NAMALWA (cell line): Measurements from ENCODE around the gene CSK.

Source experiments
- DNase-seq: peaks from one replicate; pipeline ENCODE4 v3.0.0-alpha.2; 2015; ENCODE audit warnings: low spot score

CSK gene

GRCh38 chr15:74801311-74801997 lies 19.6 kb downstream of the CSK start:
- no peak for DNase-seq

GRCh38 chr15:74802290-74802689 lies 20.4 kb downstream of the CSK start:
- no peak for DNase-seq

GRCh38 chr15:74802862-74803447 lies 21.1 kb downstream of the CSK start:
- DNase-seq: no peak

- no peak for DNase-seq
Observed at GRCh38 chr15:74804935-74805334, 23.1 kb downstream of the CSK start.

DNA sequence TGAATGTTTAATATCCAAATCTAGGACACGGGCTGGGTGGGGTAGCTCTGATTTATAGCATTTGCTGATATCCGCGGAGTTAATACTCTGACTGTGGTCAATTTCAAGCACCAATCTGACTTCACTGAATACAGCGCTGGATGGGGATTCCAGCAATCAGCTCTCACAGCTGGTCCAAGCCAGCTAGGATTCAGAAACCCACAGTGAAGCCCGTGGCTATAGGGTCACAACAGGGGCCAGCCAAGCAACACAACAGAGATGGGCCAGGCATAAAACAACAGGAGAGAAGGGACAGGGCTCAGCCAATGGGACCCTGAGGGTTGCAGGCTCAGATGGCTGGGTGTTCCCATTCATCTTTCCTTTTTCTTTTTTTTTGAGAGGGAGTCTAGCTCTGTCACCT lies 25.4 kb downstream of the CSK start:
- no peak for DNase-seq

- no peak for DNase-seq
Observed at GRCh38 chr15:74808078-74808839, 26.4 kb downstream of the CSK start.

DNA sequence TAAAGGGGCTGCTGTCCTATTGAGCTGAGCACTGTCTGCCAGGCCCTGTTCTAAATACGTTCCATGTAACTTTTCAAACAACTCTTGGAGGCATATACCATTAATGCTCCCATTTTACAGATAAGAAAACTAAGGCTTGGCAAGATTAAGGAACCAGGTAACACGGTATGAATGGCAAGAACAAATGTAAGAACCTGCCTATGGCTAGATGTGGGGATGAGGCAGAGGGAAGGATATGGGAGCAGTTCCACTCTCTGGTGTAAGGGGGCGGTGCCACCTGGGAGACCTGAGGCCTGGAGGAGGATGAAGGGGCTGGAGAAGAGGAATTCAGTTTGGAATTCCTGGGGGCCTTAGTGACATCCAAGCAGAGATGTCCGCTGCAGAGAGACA lies 27.0 kb downstream of the CSK start:
- no peak for DNase-seq

GRCh38 chr15:74809242-74809641 lies 27.4 kb downstream of the CSK start:
- DNase-seq: no peak

DNA sequence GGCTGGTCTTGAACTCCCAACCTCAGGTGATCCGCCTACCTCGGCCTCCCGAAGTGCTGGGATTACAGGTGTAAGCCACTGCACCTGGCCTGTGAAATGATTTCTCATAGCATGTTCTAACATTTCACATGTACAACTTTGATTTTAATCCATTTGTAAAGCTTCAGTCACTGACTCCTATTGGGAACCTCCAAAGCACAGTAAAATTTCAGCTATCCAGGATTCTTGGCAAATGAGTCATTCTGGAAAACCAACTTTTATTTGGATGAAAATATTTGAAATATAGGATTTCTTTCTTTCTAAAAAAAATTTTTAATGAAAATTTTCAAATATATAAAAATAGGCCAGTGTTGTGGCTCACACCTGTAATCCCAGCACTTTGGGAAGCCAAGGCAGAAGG lies 28.1 kb downstream of the CSK start:
- no peak for DNase-seq

DNA sequence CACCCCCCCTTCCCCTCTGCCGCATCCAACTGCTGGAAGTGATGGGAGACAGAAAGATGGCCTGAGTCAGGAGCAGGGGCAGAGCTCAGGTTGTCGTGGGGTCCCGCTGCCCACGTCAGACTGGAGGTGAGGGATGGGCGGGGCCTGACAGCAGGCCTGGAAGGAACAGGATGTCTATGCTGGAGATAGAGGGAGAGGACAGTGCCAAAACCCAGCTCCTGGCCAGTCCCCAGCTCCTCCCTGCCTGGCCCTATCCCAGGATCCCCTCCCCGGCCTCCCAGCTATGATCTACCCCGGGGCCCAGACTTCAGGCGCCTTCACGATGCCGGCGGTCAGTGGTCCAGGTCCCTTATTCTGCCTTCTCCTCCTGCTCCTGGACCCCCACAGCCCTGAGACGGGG lies 30.7 kb downstream of the CSK start, which contains the start of gene LMAN1L:
Gene LMAN1L (plus strand): TSS at position 303 of the 400 bp plus-strand sequence. CDS start 20 bp downstream, at position 323.
- DNase-seq: no peak

GRCh38 chr15:74815121-74815934 lies 33.4 kb downstream of the CSK start:
- DNase-seq: peak; percentile 38

GRCh38 chr15:74815961-74816360 lies 34.1 kb downstream of the CSK start:
- DNase-seq: no peak

DNA sequence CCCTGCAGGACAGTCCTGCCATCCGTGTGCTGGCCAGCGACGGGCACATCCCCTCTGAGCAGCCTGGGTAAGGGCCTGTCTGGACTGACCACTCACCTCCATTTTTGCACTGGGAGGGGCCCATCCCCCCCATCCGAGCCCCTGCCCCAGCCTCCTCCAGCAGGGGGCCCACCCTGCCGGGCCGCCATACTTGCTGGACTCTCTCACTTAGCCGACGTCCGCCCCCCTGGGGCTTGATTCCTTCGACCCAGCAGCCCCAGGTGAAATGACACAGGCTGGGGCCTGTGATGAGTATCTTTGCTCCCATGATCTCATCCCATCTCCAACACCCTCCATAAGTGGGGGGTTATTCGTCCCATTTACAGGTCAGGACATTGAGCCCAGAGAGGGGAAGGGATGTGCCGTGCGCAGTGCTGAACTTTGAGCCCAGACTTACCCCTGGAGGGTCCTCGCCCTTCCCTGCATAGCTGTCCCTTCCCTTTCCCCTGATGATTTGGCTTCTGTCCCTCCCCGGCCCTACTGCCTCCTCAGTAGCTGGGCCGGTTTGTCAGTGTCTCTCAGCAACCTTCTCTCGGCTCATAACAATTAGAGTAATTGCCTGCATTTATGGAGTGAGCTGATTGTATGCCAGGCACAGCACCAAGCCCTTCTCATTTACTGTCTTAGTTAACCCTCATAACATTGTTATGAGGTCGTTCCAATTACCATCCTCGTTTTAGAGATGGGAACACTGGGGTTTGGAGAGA lies 34.9 kb downstream of the CSK start:
- DNase-seq: no peak

GRCh38 chr15:74817370-74817737 lies 35.5 kb downstream of the CSK start:
- DNase-seq: no peak

- DNase-seq: no peak
Observed at GRCh38 chr15:74820056-74820455, 38.2 kb downstream of the CSK start.

- peak; percentile 96 for DNase-seq
Observed at GRCh38 chr15:74821091-74821789, 39.4 kb downstream of the CSK start.

GRCh38 chr15:74821790-74822158 lies 39.9 kb downstream of the CSK start:
- DNase-seq: no peak

- no peak for DNase-seq
Observed at GRCh38 chr15:74822233-74822632, 40.4 kb downstream of the CSK start.

DNA sequence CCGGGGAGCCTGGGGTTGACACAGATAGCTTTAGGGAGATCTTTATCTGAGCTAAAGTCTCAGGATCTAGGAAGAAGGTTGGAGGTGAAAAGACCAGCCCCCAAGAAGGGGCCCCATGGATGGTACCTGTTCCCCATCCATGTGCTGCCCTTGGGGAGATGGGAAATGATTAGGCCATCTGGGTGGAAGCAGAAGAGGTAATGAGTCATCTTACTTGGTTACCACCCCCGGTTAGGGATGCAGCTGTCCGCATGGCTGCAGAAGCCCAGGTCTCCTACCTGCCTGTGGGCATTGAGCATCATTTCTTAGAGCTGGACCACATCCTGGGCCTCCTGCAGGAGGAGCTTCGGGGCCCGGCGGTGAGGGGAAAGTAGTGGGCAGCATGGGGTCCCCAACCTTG lies 41.4 kb downstream of the CSK start:
- no peak for DNase-seq

DNA sequence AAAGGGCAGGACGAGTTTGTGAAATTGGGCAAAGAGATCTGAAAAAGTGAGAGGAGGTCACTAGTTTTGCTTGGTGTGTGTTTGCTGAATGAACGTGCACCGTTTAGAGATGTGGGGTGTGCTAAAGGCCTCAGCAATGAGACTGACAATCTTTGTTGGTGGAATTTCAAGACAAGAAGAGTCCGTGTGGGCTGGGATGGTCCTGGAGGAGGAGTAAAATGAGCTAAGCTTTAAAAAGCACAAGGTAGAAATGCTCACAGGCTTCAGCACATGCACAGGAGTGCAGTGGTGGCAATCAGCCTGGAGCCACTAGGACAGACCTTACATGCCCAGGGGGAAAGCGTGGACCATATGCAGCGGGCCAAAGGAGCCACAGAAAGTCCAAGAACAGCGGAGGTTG lies 43.1 kb downstream of the CSK start:
- DNase-seq: no peak

- DNase-seq: no peak
Observed at GRCh38 chr15:74825866-74826265, 44.0 kb downstream of the CSK start.
